ENCODE results near the gene GPC6.

DNA sequence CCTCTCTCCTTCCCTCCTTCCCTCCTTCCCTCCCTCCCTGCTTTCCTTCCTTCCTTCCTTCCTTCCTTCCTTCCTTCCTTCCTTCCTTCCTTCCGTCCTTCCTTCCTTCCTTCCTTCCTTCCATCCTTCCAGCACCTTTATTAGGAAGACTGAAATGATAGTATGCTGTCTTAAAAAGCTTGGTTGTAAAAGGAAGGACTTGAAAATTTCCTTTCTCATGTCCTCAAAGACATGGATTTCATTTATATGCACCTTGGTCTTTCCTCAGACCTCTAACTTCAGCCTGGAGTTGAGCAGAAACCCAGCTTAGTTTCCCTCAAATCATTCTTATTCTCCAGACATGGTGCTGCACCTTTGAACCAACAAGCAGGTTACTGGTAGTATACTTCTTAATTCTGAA lies 141.7 kb downstream of the GPC6 start:
- TF ChIP-seq, protein P1, sequence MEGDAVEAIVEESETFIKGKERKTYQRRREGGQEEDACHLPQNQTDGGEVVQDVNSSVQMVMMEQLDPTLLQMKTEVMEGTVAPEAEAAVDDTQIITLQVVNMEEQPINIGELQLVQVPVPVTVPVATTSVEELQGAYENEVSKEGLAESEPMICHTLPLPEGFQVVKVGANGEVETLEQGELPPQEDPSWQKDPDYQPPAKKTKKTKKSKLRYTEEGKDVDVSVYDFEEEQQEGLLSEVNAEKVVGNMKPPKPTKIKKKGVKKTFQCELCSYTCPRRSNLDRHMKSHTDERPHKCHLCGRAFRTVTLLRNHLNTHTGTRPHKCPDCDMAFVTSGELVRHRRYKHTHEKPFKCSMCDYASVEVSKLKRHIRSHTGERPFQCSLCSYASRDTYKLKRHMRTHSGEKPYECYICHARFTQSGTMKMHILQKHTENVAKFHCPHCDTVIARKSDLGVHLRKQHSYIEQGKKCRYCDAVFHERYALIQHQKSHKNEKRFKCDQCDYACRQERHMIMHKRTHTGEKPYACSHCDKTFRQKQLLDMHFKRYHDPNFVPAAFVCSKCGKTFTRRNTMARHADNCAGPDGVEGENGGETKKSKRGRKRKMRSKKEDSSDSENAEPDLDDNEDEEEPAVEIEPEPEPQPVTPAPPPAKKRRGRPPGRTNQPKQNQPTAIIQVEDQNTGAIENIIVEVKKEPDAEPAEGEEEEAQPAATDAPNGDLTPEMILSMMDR (IDR thresholded peaks at IDR 0.05; ENCODE audit: low read depth, low read length): no peak
- TF ChIP-seq EZH2phosphoT487 (IDR thresholded peaks at IDR 0.05; ENCODE audit: low read depth): no peak
